MCF 10A (cell line): Measurements from ENCODE around the gene PDE3A. TPM values are rescaled to one million over a fixed set of nuclear protein-coding genes. Genes with fewer than 3 reads are reported as not detected.

ENCODE experiments used
- BruUV-seq: library from RNA; stranded (reverse); fragments of 400-500 nt; replicated peaks from 2 replicates; lab custom pipeline; 2021; lab: Mats Ljungman, UMichigan
- CTCF ChIA-PET: fragments of 300-600 bp; sonication (Branson Sonifier 250); formaldehyde crosslinking; extraction: SDS; loops from one replicate; lab custom pipeline; 2021; ENCODE audit warnings: antibody characterized with exemption, inconsistent platforms; lab: Yijun Ruan, JAX
- POLR2A ChIA-PET: fragments of 300-600, 350-650 bp; sonication (Branson Sonifier 250); formaldehyde crosslinking; extraction: SDS; loops from one replicate; lab custom pipeline; 2020; ENCODE audit warnings: antibody characterized with exemption, inconsistent platforms; lab: Yijun Ruan, JAX
- DNase-seq: peaks from one replicate; pipeline ENCODE4 v3.0.0-alpha.2; 2018; ENCODE audit not compliant: unreplicated experiment
- H3K27ac Mint-ChIP-seq: one replicate; pipeline ENCODE4 v1.8.0; 2022; ENCODE audit warnings: mild to moderate bottlenecking, low read depth, mixed read lengths; ENCODE audit not compliant: unreplicated experiment
- H3K27me3 Mint-ChIP-seq: one replicate; pipeline ENCODE4 v1.8.0; 2022; ENCODE audit warnings: mixed read lengths; ENCODE audit not compliant: insufficient read depth, unreplicated experiment
- H3K36me3 Mint-ChIP-seq: one replicate; pipeline ENCODE4 v1.8.0; 2022; ENCODE audit warnings: mild to moderate bottlenecking, moderate library complexity, mixed read lengths; ENCODE audit not compliant: insufficient read depth, unreplicated experiment
- H3K4me1 Mint-ChIP-seq: one replicate; pipeline ENCODE4 v1.8.0; 2022; ENCODE audit warnings: mixed read lengths; ENCODE audit not compliant: insufficient read depth, unreplicated experiment
- H3K4me3 Mint-ChIP-seq: one replicate; pipeline ENCODE4 v1.8.0; 2022; ENCODE audit warnings: mild to moderate bottlenecking, moderate library complexity, mixed read lengths; ENCODE audit not compliant: unreplicated experiment
- H3K9me3 Mint-ChIP-seq: one replicate; pipeline ENCODE4 v1.8.0; 2022; ENCODE audit warnings: mixed read lengths; ENCODE audit not compliant: unreplicated experiment
- intact Hi-C: fragments of 100-400 bp; cut with micrococcal nuclease; formaldehyde crosslinking; loops from 2 replicates; pipeline ENCODE4 v1.14.1; 2022
- total RNA-seq: library from RNA; stranded (reverse); gene quantifications from 2 replicates; pipeline ENCODE4 v1.2.3, GENCODE V29; 2022
- TF ChIP-seq, protein P1 (sequence below): fragments of 200-600 bp; IDR thresholded peaks from one replicate; pipeline ENCODE4 v1.8.0; 2022; ENCODE audit warnings: antibody characterized with exemption, mild to moderate bottlenecking; ENCODE audit not compliant: unreplicated experiment

PDE3A gene
- total RNA-seq, 1 experiment from 2014 or later = not detected

DNA sequence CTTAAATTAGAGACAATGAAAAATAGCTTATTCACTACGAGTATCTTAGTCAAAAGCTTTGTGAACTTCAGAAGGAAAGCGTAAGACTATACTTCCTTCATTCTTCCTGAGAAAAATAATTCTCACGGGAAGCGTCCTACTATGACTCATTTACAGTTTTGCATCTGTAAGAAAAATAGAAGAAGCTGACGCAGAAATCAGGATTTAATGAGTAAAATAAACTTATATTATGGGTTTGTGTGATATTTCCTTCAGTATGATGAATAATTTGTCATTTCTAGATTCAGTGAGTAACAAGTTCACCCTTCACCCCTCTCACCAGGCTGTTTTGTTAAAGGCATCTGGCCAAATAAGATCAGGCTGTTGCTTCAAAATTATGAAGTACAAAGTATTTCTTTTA lies 17.8 kb upstream of the PDE3A start:
- Mint-ChIP-seq H3K27me3 (peaks cover 9% of the 10 kb centered on the region), H3K9me3 (no peaks in the 10 kb centered on the region), H3K36me3 (no peaks in the 10 kb centered on the region), H3K4me1 (no peaks in the 10 kb centered on the region), H3K27ac (no peak overlapping the region), H3K4me3 (no peak overlapping the region)
- intact Hi-C loops = no loop called here
- TF ChIP-seq, protein P1, sequence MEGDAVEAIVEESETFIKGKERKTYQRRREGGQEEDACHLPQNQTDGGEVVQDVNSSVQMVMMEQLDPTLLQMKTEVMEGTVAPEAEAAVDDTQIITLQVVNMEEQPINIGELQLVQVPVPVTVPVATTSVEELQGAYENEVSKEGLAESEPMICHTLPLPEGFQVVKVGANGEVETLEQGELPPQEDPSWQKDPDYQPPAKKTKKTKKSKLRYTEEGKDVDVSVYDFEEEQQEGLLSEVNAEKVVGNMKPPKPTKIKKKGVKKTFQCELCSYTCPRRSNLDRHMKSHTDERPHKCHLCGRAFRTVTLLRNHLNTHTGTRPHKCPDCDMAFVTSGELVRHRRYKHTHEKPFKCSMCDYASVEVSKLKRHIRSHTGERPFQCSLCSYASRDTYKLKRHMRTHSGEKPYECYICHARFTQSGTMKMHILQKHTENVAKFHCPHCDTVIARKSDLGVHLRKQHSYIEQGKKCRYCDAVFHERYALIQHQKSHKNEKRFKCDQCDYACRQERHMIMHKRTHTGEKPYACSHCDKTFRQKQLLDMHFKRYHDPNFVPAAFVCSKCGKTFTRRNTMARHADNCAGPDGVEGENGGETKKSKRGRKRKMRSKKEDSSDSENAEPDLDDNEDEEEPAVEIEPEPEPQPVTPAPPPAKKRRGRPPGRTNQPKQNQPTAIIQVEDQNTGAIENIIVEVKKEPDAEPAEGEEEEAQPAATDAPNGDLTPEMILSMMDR = no peak
- POLR2A ChIA-PET = no interaction called here
- CTCF ChIA-PET = no interaction called here
- DNase-seq = peak; percentile 14
- no TSS peak for BruUV-seq

DNA sequence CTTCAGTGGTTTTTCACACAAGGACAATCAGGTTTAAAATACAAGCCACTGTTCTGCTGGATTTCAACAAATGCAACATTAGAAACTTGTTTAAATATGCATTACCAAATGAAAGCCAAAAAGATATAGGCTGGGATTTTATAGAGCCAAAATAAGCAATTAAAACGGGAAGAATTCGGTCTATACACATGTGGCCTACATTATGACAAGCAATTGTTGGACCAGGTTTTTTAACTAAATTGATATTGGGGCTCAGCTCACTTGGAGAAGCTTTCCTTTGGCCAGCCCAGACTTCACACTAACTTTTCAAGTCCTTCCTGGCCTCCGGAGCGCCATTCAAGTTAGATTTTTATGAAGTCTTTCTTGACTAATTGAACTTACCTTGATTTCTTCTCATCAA lies 16.9 kb upstream of the PDE3A start:
- intact Hi-C loops = no loop called here
- TF ChIP-seq, protein P1 = no peak
- no peak overlapping the region for H3K27ac Mint-ChIP-seq
- peaks cover 16% of the 10 kb centered on the region for H3K27me3 Mint-ChIP-seq
- no TSS peak for BruUV-seq
- DNase-seq = no peak
- POLR2A ChIA-PET = no interaction called here
- CTCF ChIA-PET = interaction anchor here (0.5 kb wide), 1 partner anchor 1034 kb away, joined by 3 read pairs; no protein-coding TSS in a partner anchor
- no peaks in the 10 kb centered on the region for H3K9me3 Mint-ChIP-seq
- H3K4me1 Mint-ChIP-seq = no peaks in the 10 kb centered on the region
- no peak overlapping the region for H3K4me3 Mint-ChIP-seq
- no peaks in the 10 kb centered on the region for H3K36me3 Mint-ChIP-seq

DNA sequence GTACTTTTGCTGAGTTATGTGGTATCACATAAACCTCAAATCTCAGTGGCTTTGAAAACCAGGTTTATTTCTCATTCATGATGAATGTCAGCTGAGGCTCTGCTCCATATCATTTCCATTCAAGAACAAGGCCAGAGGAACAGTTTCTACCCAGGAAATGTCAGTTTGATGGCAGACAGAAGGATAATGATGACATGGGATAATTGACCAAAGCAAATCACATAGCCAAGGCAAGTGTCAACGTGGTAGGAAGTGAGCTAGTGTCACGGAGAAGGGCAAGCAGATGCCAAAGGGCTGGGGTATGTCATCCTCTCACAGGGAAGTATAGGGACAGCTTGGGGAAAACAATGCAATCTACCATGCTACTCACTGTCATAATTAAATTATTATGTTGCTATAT lies 12.3 kb upstream of the PDE3A start:
- Mint-ChIP-seq H3K4me3 (no peak overlapping the region), H3K27me3 (peaks cover 16% of the 10 kb centered on the region), H3K9me3 (no peaks in the 10 kb centered on the region), H3K4me1 (no peaks in the 10 kb centered on the region), H3K36me3 (no peaks in the 10 kb centered on the region), H3K27ac (no peak overlapping the region)
- no TSS peak for BruUV-seq
- TF ChIP-seq, protein P1 = no peak
- ChIA-PET CTCF (interaction anchor here (0.6 kb wide), 1 partner anchor 23 kb away, joined by 3 read pairs; no protein-coding TSS in a partner anchor), POLR2A (no interaction called here)
- intact Hi-C loops = no loop called here
- no peak for DNase-seq

DNA sequence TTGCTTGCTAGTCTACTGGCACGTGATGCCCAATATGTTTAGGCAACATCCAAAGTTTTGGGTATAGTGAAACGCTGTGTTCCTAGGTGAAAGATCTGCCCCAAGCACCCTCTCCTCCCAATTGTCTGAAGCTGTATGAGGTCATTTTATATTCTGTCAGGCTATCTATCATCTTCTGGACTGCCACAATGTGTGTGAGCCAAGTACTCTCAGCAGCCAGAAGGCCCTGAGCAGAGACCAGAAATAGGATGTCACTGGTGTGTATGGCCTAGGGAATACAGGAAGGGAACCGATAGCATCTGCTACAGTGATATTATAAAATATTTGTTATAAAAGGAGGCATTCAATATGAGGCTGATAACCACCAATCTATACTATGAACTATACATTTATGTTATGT lies 7.9 kb upstream of the PDE3A start:
- POLR2A ChIA-PET = no interaction called here
- CTCF ChIA-PET = interaction anchor here (0.6 kb wide), 1 partner anchor 19 kb away, joined by 3 read pairs; no protein-coding TSS in a partner anchor
- H3K9me3 Mint-ChIP-seq = no peaks in the 10 kb centered on the region
- no peaks in the 10 kb centered on the region for H3K36me3 Mint-ChIP-seq
- TF ChIP-seq, protein P1 = no peak
- no peak for DNase-seq
- H3K4me3 Mint-ChIP-seq = no peak overlapping the region
- H3K27ac Mint-ChIP-seq = no peak overlapping the region
- no peaks in the 10 kb centered on the region for H3K4me1 Mint-ChIP-seq
- peaks cover 16% of the 10 kb centered on the region for H3K27me3 Mint-ChIP-seq
- BruUV-seq = no TSS peak
- intact Hi-C loops = no loop called here
